CD14-positive monocyte (primary cell): ENCODE measurements around the gene NBAS. TPM values are rescaled to one million over a fixed set of nuclear protein-coding genes. Genes with fewer than 3 reads are reported as not detected.

Experiments
- DNase-seq, 3 donors: peaks; one replicate each; pipeline ENCODE4 v3.0.0-alpha.2; 2011 to 2022
- H2AFZ ChIP-seq: 2 replicates; pipeline ENCODE4 v1.6.0; 2012; ENCODE audit warnings: mild to moderate bottlenecking, low read depth, low read length, inconsistent platforms; ENCODE audit not compliant: insufficient read depth, poor library complexity, severe bottlenecking
- H3K27ac ChIP-seq, 2 donors: 1 replicate in 1 of 2; 2 replicates in 1 of 2; pipeline ENCODE4 v1.5.1; 2012 to 2013; ENCODE audit warnings: low read length in 2 of 2, control low read depth in 1 of 2, inconsistent platforms in 1 of 2, low read depth in 1 of 2, mild to moderate bottlenecking in 1 of 2
- H3K27me3 ChIP-seq, 2 donors: one replicate each; pipeline versions ENCODE4 v1.6.0 to v1.6.1; 2011 to 2013; ENCODE audit warnings: low read length in 2 of 2; ENCODE audit not compliant: control insufficient read depth in 2 of 2, insufficient read depth in 2 of 2
- H3K36me3 ChIP-seq, 2 donors: replicated peaks in 1 of 2; 1 replicate in 1 of 2; 2 replicates in 1 of 2; pipeline versions ENCODE4 v1.5.1 to v1.6.1; 2012 to 2013; ENCODE audit warnings: low read length in 2 of 2, control low read depth in 1 of 2, inconsistent platforms in 1 of 2, mild to moderate bottlenecking in 1 of 2; ENCODE audit not compliant: insufficient read depth in 2 of 2, control insufficient read depth in 1 of 2
- H3K4me1 ChIP-seq, 2 donors: 1 replicate in 1 of 2; 2 replicates in 1 of 2; pipeline versions ENCODE4 v1.5.1 to v1.6.1; 2012 to 2013; ENCODE audit warnings: low read length in 2 of 2, control low read depth in 1 of 2, inconsistent platforms in 1 of 2, mild to moderate bottlenecking in 1 of 2, moderate library complexity in 1 of 2; ENCODE audit not compliant: insufficient read depth in 2 of 2, control insufficient read depth in 1 of 2
- H3K4me2 ChIP-seq: replicated peaks from 2 replicates; pipeline ENCODE3; 2012; ENCODE audit warnings: low read length, moderate library complexity, mild to moderate bottlenecking; ENCODE audit not compliant: poor library complexity, severe bottlenecking; ENCODE audit errors: extremely low read depth
- H3K4me3 ChIP-seq, 3 experiments: fragments of 200-600 bp in 1 of 3; sonication (generic) in 1 of 3; replicated peaks in 1 of 3; 1 replicate in 2 of 3; 2 replicates in 1 of 3; pipeline ENCODE4 v1.5.1; 2011 to 2013; ENCODE audit warnings: low read length in 3 of 3, mild to moderate bottlenecking in 3 of 3, control low read depth in 2 of 3, low read depth in 2 of 3, inconsistent platforms in 1 of 3, moderate library complexity in 1 of 3
- H3K79me2 ChIP-seq: 2 replicates; pipeline ENCODE4 v1.6.0; 2012; ENCODE audit warnings: mild to moderate bottlenecking, control low read depth, inconsistent platforms, low read length, moderate library complexity; ENCODE audit not compliant: insufficient read depth
- H3K9ac ChIP-seq: 2 replicates; pipeline ENCODE4 v1.6.0; 2017; ENCODE audit warnings: low read length, mild to moderate bottlenecking; ENCODE audit not compliant: insufficient read depth, poor library complexity, severe bottlenecking
- H3K9me3 ChIP-seq, 2 donors: replicated peaks in 1 of 2; 1 replicate in 1 of 2; 2 replicates in 1 of 2; pipeline versions ENCODE4 v1.5.1 to v1.6.1; 2012 to 2013; ENCODE audit warnings: low read length in 2 of 2, control low read depth in 1 of 2; ENCODE audit not compliant: control insufficient read depth in 1 of 2, insufficient read depth in 1 of 2
- H4K20me1 ChIP-seq: 2 replicates; pipeline ENCODE4 v1.6.0; 2012; ENCODE audit warnings: mild to moderate bottlenecking, low read length, control low read depth, moderate library complexity; ENCODE audit not compliant: insufficient read depth
- H3K27ac Mint-ChIP-seq, 7 donors: one replicate each; pipeline ENCODE4 v1.8.0; 2020; ENCODE audit warnings: mild to moderate bottlenecking in 7 of 7, mixed read lengths in 7 of 7, moderate library complexity in 6 of 7, inconsistent platforms in 2 of 7
- H3K27me3 Mint-ChIP-seq, 3 donors: one replicate each; pipeline ENCODE4 v1.8.0; 2021 to 2022; ENCODE audit warnings: low read depth in 3 of 3, mild to moderate bottlenecking in 3 of 3, mixed read lengths in 3 of 3, moderate library complexity in 3 of 3, inconsistent platforms in 1 of 3
- H3K36me3 Mint-ChIP-seq, 2 donors: one replicate each; pipeline ENCODE4 v1.8.0; 2020; ENCODE audit warnings: mixed read lengths in 2 of 2, inconsistent platforms in 1 of 2, mild to moderate bottlenecking in 1 of 2
- H3K4me1 Mint-ChIP-seq: one replicate; pipeline ENCODE4 v1.8.0; 2020; ENCODE audit warnings: mild to moderate bottlenecking, mixed read lengths
- H3K4me3 Mint-ChIP-seq, 2 donors: one replicate each; pipeline ENCODE4 v1.8.0; 2020; ENCODE audit warnings: mild to moderate bottlenecking in 2 of 2, mixed read lengths in 2 of 2, moderate library complexity in 1 of 2
- H3K9me3 Mint-ChIP-seq, 7 donors: one replicate each; pipeline ENCODE4 v1.8.0; 2020 to 2022; ENCODE audit warnings: mixed read lengths in 7 of 7, mild to moderate bottlenecking in 6 of 7, moderate library complexity in 6 of 7, inconsistent platforms in 2 of 7
- WGBS: methylation state at CpG from one replicate; pipeline ENCODE4 v1.1.5; 2013; ENCODE audit warnings: missing lambda C conversion rate; ENCODE audit not compliant: insufficient coverage; 5-methylcytosine and 5-hydroxymethylcytosine counted together
- intact Hi-C, 2 donors: fragments of 100-400 bp; cut with micrococcal nuclease; formaldehyde crosslinking; loops; one replicate each; pipeline versions ENCODE4 v1.15.0 to v1.15.1; 2023
- polyA plus RNA-seq, 3 donors: library from polyadenylated mRNA; depleted of rRNA in 1 of 3; unstranded in 2 of 3; stranded (reverse) in 1 of 3; fragments of 300-500 nt in 2 of 3; fragments of >200 nt in 1 of 3; fragmentation: Illumina TruSeq in 2 of 3; gene quantifications; 1 replicate in 2 of 3; 2 replicates in 1 of 3; pipeline ENCODE4 v1.2.3, GENCODE V29; 2012 to 2021
- TF ChIP-seq, protein P1 (sequence below): fragments of 200-600 bp; IDR thresholded peaks from one replicate; pipeline ENCODE4 v1.8.0; 2022; ENCODE audit warnings: antibody characterized with exemption, mild to moderate bottlenecking

Gene NBAS
- polyA plus RNA-seq, 3 donors: 8.9 to 10.9 (median 8.9) TPM

DNA sequence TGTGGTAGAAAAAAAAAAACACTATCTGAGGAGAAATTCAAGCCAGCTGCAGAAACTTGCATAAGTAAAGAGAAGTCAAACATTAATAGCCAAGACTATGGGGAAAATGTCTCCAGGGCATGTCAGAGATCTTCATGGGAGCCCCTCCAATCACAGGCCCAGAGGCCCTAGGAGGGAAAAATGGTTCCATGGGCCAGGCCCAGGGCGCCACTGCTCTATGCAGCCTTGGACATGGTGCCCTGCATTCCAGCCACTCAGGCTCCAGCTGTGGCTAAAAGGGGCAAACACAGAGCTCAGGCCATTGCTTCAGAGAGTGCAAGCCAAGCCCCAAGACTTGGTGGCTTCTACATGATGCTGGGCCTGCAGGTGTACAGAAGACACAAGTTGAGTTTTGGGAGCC lies 354.7 kb downstream of the NBAS start:
- Histone ChIP-seq H4K20me1 (no peaks in the 10 kb centered on the region), H3K27me3 (no peaks in the 10 kb centered on the region), H3K4me2 (no peak overlapping the region), H3K27ac (no peak overlapping the region), H3K9ac (no peak overlapping the region), H3K4me3 (no peak overlapping the region), H3K79me2 (no peaks in the 10 kb centered on the region), H3K36me3 (peaks cover 0 to 1% of the 10 kb centered on the region in 2 donors), H3K4me1 (no peaks in the 10 kb centered on the region), H3K9me3 (peaks cover 0 to 3% of the 10 kb centered on the region in 2 donors), H2AFZ (no peak overlapping the region)
- no peak overlapping the region for H3K27ac Mint-ChIP-seq
- intact Hi-C loops: no loop called here
- WGBS: 100% methylated on average over 1 of the region's 1 CpG
- H3K36me3 Mint-ChIP-seq: peaks cover 32 to 51% of the 10 kb centered on the region in 2 donors
- H3K27me3 Mint-ChIP-seq: no peaks in the 10 kb centered on the region
- no peak overlapping the region for H3K4me3 Mint-ChIP-seq
- H3K4me1 Mint-ChIP-seq: no peaks in the 10 kb centered on the region
- DNase-seq: no peak
- H3K9me3 Mint-ChIP-seq: peaks cover 2 to 16% (median 8%) of the 10 kb centered on the region in 7 donors
- TF ChIP-seq, protein P1, sequence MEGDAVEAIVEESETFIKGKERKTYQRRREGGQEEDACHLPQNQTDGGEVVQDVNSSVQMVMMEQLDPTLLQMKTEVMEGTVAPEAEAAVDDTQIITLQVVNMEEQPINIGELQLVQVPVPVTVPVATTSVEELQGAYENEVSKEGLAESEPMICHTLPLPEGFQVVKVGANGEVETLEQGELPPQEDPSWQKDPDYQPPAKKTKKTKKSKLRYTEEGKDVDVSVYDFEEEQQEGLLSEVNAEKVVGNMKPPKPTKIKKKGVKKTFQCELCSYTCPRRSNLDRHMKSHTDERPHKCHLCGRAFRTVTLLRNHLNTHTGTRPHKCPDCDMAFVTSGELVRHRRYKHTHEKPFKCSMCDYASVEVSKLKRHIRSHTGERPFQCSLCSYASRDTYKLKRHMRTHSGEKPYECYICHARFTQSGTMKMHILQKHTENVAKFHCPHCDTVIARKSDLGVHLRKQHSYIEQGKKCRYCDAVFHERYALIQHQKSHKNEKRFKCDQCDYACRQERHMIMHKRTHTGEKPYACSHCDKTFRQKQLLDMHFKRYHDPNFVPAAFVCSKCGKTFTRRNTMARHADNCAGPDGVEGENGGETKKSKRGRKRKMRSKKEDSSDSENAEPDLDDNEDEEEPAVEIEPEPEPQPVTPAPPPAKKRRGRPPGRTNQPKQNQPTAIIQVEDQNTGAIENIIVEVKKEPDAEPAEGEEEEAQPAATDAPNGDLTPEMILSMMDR: no peak

DNA sequence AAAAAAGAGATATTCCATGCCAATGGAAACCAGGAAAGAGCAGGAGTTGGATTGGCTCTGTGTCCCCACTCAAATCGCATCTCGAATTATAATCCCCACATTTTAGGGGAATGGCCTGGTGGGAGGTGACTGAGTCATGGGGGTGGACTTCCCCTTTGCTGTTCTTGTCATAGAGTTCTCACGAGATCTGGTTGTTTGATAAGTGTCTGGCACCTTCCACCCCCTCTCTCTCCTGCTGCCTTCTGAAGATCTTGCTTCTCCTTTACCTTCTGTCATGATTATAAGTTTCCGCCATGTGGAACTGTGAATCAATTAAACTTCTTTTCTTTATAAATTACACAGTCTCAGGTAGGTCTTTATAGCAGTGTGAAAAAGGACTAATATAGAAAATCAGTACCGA lies 355.6 kb downstream of the NBAS start:
- Histone ChIP-seq H2AFZ (no peak overlapping the region), H3K4me1 (no peaks in the 10 kb centered on the region), H3K4me2 (no peak overlapping the region), H3K9me3 (peaks cover 0 to 3% of the 10 kb centered on the region in 2 donors), H4K20me1 (no peaks in the 10 kb centered on the region), H3K27me3 (no peaks in the 10 kb centered on the region), H3K4me3 (no peak overlapping the region), H3K79me2 (no peaks in the 10 kb centered on the region), H3K9ac (no peak overlapping the region), H3K36me3 (no peaks in the 10 kb centered on the region), H3K27ac (no peak overlapping the region)
- no peaks in the 10 kb centered on the region for H3K27me3 Mint-ChIP-seq
- H3K4me1 Mint-ChIP-seq: no peaks in the 10 kb centered on the region
- intact Hi-C loops: no loop called here
- TF ChIP-seq, protein P1: no peak
- no peak overlapping the region for H3K27ac Mint-ChIP-seq
- DNase-seq: no peak
- H3K4me3 Mint-ChIP-seq: no peak overlapping the region
- H3K9me3 Mint-ChIP-seq: peaks cover 2 to 15% (median 7%) of the 10 kb centered on the region in 7 donors
- H3K36me3 Mint-ChIP-seq: peaks cover 28 to 45% of the 10 kb centered on the region in 2 donors
- 100% methylated on average over 1 of the region's 5 CpGs for WGBS
